ENCODE data around the gene PLEKHA8. TPM values are rescaled to one million over a fixed set of nuclear protein-coding genes. Genes with fewer than 3 reads are reported as not detected.

PLEKHA8 gene
- total RNA-seq, 1 donor from 2014 or later = 4.3 TPM

- no peak for ATAC-seq
Measured at GRCh38 chr7:30165590-30165989, 137.4 kb downstream of the PLEKHA8 start.

GRCh38 chr7:30166155-30166840, 138.1 kb downstream of the PLEKHA8 start:
- DNase-seq (ENCODE audit: low spot score) = no peak
- ATAC-seq = no peak

More at GRCh38 chr7:30165590-30165989, 137.4 kb downstream of the PLEKHA8 start:
- DNase-seq (ENCODE audit: low spot score) = no peak

GRCh38 chr7:30166841-30167235, 138.6 kb downstream of the PLEKHA8 start:
- DNase-seq (ENCODE audit: low spot score) (no peak), ATAC-seq (no peak)

GRCh38 chr7:30167901-30168300, 139.7 kb downstream of the PLEKHA8 start:
- no peak for ATAC-seq

GRCh38 chr7:30168835-30169573, 140.8 kb downstream of the PLEKHA8 start:
- DNase-seq (ENCODE audit: low spot score) (no peak), ATAC-seq (no peak)

More at GRCh38 chr7:30167901-30168300, 139.7 kb downstream of the PLEKHA8 start:
- no peak for DNase-seq (ENCODE audit: low spot score)

- ATAC-seq (peak; percentile 19), DNase-seq (ENCODE audit: low spot score) (no peak)
Measured at GRCh38 chr7:30169579-30169978, 141.4 kb downstream of the PLEKHA8 start.

- ATAC-seq = no peak
- no peak for DNase-seq (ENCODE audit: low spot score)
Measured at GRCh38 chr7:30170476-30171205, 142.4 kb downstream of the PLEKHA8 start.

- ATAC-seq = no peak
- DNase-seq (ENCODE audit: low spot score) = no peak
Measured at GRCh38 chr7:30171766-30172447, 143.7 kb downstream of the PLEKHA8 start.

- no peak for DNase-seq (ENCODE audit: low spot score)
- ATAC-seq = no peak
Measured at GRCh38 chr7:30172451-30172850, 144.2 kb downstream of the PLEKHA8 start.

- ATAC-seq (no peak), DNase-seq (ENCODE audit: low spot score) (no peak)
Measured at GRCh38 chr7:30173058-30173897, 145.1 kb downstream of the PLEKHA8 start.

- DNase-seq (ENCODE audit: low spot score) (no peak), ATAC-seq (no peak)
Measured at GRCh38 chr7:30175180-30175579, 147.0 kb downstream of the PLEKHA8 start.

- no peak for DNase-seq (ENCODE audit: low spot score)
- no peak for ATAC-seq
Measured at GRCh38 chr7:30175636-30176147, 147.5 kb downstream of the PLEKHA8 start.

GRCh38 chr7:30176463-30177109, 148.4 kb downstream of the PLEKHA8 start:
- DNase-seq (ENCODE audit: low spot score) (no peak), ATAC-seq (no peak)

GRCh38 chr7:30177186-30177585, 149.0 kb downstream of the PLEKHA8 start:
- ATAC-seq = no peak
- DNase-seq (ENCODE audit: low spot score) = no peak

GRCh38 chr7:30177965-30178364, 149.8 kb downstream of the PLEKHA8 start:
- no peak for ATAC-seq
- DNase-seq (ENCODE audit: low spot score) = no peak

GRCh38 chr7:30178748-30179436, 150.7 kb downstream of the PLEKHA8 start:
- DNase-seq (ENCODE audit: low spot score) (no peak), ATAC-seq (peak; percentile 26)

Data from left lobe of liver (tissue), 2 donors.